Motor neuron (in vitro differentiated cells): Measurements from ENCODE around the gene SEPHS2. TPM values are rescaled to one million over a fixed set of nuclear protein-coding genes. Genes with fewer than 3 reads are reported as not detected.

Experiments used
- total RNA-seq, 8 experiments: library from RNA; unstranded; fragments of 300-600 nt; gene quantifications; 2 replicates each; pipeline versions ENCODE4 v1.2.3 to v1.2.4, GENCODE V29; 2022

SEPHS2 gene
- total RNA-seq, 8 experiments from 2014 or later: 8.3 to 38.0 (median 17.5) TPM

Other genes starting within 250 kb of the SEPHS2 start
- 10 to 100 TPM in 4 of 8 experiments, 1 to 10 TPM in 4; 4.6 to 21.6 (median 9.3) TPM for gene SULT1A3, start 246.6 kb downstream of the SEPHS2 start, total RNA-seq
- gene NPIPB13, start 197.4 kb downstream of the SEPHS2 start, total RNA-seq: 1 to 10 TPM in 7 of 8 experiments, under 1 TPM in 1; 0.92 to 9.5 (median 1.9) TPM
- 10 to 100 TPM; 36.3 to 60.7 (median 44.6) TPM for gene CD2BP2, start 90.6 kb downstream of the SEPHS2 start, total RNA-seq
- gene TBC1D10B, start 75.4 kb downstream of the SEPHS2 start, total RNA-seq: 10 to 100 TPM; 15.4 to 32.3 (median 21.5) TPM
- gene MYL11, start 71.1 kb downstream of the SEPHS2 start, total RNA-seq: 1 to 10 TPM in 3 of 8 experiments, not detected in 5; 1.1 to 7.5 (median 3.0) TPM
- gene SEPTIN1, start 63.3 kb downstream of the SEPHS2 start, total RNA-seq: 1 to 10 TPM; 1.8 to 8.3 (median 4.1) TPM
- gene ZNF48, start 50.5 kb downstream of the SEPHS2 start, total RNA-seq: 10 to 100 TPM in 5 of 8 experiments, 1 to 10 TPM in 3; 2.2 to 49.5 (median 18.4) TPM
- gene ZNF771, start 38.3 kb downstream of the SEPHS2 start, total RNA-seq: 1 to 10 TPM; 1.6 to 6.9 (median 3.7) TPM
- gene DCTPP1, start 15.8 kb downstream of the SEPHS2 start, total RNA-seq: 10 to 100 TPM; 16.4 to 50.9 (median 26.7) TPM
- 1 to 10 TPM in 2 of 8 experiments, under 1 TPM in 6; 0.05 to 1.9 (median 0.52) TPM for gene ITGAL, start 26.9 kb upstream of the SEPHS2 start, total RNA-seq
- gene ZNF768, start 80.7 kb upstream of the SEPHS2 start, total RNA-seq: 10 to 100 TPM; 19.2 to 50.4 (median 36.7) TPM
- gene ZNF747, start 89.0 kb upstream of the SEPHS2 start, total RNA-seq: 10 to 100 TPM in 3 of 8 experiments, 1 to 10 TPM in 5; 5.2 to 15.2 (median 8.1) TPM
- 10 to 100 TPM in 3 of 8 experiments, 1 to 10 TPM in 5; 3.4 to 13.0 (median 9.3) TPM for gene ZNF764, start 112.5 kb upstream of the SEPHS2 start, total RNA-seq
- 10 to 100 TPM in 2 of 8 experiments, 1 to 10 TPM in 6; 4.5 to 13.8 (median 8.0) TPM for gene ZNF688, start 125.8 kb upstream of the SEPHS2 start, total RNA-seq
- 10 to 100 TPM in 5 of 8 experiments, 1 to 10 TPM in 3; 4.9 to 15.0 (median 11.2) TPM for gene ZNF785, start 139.8 kb upstream of the SEPHS2 start, total RNA-seq
- gene ZNF689, start 164.5 kb upstream of the SEPHS2 start, total RNA-seq: 10 to 100 TPM in 4 of 8 experiments, 1 to 10 TPM in 4; 6.0 to 18.7 (median 10.1) TPM
- 10 to 100 TPM; 12.4 to 30.7 (median 19.9) TPM for gene PRR14, start 205.1 kb upstream of the SEPHS2 start, total RNA-seq
- 10 to 100 TPM; 17.4 to 53.3 (median 29.4) TPM for gene FBRS, start 212.6 kb upstream of the SEPHS2 start, total RNA-seq